ENCODE data around the gene ARID3A.

DNA sequence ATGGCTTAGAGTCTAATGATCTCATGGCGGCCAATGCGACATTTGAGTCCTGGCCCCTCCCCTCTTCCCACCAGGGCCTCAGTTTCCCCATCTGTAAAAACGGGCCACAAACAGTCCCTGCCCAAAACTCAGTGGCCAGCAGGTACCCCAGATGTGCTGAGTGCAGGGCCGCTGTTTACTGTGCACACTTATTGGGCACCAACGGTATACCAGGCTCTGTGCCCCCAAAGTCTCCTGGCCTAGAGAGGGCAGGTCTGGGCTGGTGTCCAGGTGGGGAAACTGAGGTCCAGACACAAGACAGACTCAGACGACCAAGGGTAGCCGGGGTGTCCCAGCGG lies 34.7 kb downstream of the ARID3A start:
- TF ChIP-seq, protein P1, sequence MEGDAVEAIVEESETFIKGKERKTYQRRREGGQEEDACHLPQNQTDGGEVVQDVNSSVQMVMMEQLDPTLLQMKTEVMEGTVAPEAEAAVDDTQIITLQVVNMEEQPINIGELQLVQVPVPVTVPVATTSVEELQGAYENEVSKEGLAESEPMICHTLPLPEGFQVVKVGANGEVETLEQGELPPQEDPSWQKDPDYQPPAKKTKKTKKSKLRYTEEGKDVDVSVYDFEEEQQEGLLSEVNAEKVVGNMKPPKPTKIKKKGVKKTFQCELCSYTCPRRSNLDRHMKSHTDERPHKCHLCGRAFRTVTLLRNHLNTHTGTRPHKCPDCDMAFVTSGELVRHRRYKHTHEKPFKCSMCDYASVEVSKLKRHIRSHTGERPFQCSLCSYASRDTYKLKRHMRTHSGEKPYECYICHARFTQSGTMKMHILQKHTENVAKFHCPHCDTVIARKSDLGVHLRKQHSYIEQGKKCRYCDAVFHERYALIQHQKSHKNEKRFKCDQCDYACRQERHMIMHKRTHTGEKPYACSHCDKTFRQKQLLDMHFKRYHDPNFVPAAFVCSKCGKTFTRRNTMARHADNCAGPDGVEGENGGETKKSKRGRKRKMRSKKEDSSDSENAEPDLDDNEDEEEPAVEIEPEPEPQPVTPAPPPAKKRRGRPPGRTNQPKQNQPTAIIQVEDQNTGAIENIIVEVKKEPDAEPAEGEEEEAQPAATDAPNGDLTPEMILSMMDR (IDR thresholded peaks at IDR 0.05) = no peak
- TF ChIP-seq EP300 (IDR thresholded peaks at IDR 0.05) (no peak), POLR2AphosphoS5 (IDR thresholded peaks at IDR 0.05) (no peak)

Data from sigmoid colon (tissue), 4 donors.